ENCODE results near the gene RBMS3.
"Not testable (repeated sequence)": the region's sequence is repeated elsewhere in the genome, so short reads cannot be mapped to it uniquely, and the experiment has no call there.

RBMS3 gene

DNA sequence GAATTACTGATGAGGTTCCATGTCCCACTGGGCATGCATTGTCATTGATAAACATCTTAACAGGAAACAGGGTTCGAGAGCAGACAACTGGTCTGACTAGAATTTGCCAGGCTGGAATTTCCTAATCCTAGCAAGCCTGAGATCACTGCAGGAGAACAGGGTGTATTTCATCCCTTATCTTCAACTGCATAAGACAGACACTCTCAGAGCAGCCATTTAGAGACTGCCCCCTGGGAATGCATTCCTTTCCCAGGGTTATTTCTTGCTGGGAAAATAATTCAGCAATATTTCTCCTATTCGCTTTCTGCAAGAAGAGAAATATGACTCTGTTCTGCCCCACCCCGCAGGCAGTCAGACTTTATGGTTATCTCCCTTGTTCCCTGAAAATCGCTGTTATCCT lies 113.1 kb downstream of the RBMS3 start:
- not testable (repeated sequence) for DNase-seq

DNA sequence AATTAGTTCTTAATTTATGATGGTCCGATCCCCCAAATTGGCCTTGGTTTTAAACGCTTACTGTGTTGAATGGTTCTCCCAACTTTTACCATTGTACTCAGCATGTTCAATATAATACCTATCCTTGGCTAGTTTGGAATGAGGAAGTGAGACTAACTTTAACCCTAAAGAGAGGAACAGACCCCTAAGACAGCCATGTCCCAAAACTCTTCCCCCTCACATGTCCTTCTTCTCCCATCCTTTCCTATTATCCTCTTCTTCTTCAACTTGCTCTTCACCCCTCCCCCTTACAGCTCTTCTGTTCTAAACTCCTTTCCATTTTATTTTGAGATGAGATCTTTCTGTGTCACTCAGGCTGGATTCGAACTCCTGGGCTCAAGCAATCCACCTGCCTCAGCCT lies 116.5 kb downstream of the RBMS3 start:
- no peak for DNase-seq

DNA sequence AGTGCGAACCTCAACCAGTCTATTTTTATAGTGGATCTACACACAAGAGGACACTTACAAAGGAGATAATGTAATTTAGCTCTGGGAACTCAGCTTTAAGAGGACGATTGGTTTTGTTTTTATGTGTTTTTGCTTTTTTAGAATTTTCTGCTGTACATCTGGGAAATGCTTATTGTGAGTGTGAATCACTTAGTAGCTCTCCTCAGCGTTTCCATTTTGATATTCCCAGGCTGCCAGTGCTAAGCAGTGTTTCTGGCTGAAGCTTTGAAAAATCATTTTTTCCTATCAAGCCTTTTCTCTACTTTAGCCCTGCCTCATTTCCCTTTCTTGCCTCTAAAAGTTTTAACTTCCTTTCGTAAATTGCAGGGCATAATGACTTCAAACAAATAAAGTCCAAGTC lies 117.9 kb downstream of the RBMS3 start:
- DNase-seq, result no peak

DNA sequence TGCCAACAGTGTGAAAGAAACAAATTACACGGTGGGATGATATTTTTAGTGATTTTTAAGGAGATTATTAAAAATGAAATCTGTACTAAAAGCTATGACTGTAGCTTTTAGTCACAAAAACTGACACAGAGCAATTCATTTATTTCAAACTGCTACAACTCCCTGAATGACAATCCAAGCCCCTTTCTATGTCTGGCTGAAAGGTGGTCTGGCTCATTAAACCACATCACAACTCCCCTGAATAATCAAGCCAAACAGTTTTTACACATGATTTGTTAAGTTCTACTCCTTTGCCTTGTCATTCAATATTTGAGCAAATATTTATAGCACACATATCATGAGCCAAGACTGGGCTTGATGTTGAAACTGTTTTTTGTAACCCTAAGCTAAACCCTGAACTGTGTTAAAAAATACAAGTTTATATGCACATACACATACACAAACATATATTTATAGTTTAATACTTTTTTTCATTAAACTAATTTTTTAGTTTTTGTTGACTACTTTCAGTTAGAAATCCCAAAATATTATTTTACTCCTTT lies 125.5 kb downstream of the RBMS3 start:
- DNase-seq, result no peak

DNA sequence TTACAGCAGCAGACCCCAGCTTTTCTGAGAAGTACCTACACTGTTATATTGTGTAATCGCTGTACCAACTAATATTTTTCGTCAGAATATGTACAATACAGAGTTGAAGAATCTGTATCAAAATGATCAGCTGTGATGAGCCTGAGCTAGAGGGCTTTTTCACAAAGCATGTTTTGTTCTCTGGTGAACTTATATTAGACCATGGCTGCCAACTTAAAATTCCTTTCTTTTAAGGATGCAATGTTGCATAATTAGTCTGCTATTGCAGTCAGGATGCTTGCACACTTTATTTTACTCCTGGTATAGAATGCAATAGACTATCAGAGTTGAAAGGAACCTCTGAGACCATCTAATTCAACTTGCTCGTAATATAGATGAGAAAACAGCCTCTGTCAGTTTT lies 127.8 kb downstream of the RBMS3 start:
- no peak for DNase-seq

DNA sequence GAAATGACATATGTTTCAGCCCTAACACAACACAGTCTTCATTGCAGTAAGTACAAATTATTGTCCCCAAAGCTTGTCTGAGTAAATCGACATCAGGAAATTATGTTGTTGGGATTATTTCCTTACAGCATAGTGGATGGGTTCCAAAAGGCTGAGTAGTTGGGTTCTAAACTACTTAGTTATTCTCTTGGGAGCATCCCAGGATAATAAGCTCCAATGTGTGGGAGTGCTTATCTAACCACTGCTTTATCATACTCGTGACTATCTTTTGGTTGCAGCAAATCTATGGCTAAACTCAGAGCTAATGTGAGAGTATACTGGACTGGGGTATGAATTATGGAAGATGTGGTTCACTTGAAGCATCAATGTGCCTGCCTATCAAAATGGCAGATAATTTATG lies 128.5 kb downstream of the RBMS3 start:
- no peak for DNase-seq

DNA sequence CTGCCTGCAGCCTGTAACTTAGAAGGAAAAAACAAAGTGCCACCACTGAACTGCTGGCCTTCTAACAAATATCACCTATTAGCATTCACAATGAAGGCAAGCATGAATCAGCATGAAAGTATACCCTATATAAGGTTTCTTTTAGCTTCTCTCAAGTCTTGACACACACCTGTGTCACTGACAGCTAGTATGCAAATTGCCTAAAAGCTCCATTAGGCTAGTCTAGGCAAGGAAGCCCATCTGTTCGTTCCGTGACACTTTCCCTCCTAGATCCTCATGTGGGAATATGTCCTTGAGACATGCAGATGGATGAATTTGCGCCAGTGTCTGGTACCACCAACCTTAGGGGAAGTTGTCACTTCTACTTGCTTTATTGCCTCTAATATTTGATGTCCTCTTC lies 129.3 kb downstream of the RBMS3 start:
- DNase-seq, result no peak

DNA sequence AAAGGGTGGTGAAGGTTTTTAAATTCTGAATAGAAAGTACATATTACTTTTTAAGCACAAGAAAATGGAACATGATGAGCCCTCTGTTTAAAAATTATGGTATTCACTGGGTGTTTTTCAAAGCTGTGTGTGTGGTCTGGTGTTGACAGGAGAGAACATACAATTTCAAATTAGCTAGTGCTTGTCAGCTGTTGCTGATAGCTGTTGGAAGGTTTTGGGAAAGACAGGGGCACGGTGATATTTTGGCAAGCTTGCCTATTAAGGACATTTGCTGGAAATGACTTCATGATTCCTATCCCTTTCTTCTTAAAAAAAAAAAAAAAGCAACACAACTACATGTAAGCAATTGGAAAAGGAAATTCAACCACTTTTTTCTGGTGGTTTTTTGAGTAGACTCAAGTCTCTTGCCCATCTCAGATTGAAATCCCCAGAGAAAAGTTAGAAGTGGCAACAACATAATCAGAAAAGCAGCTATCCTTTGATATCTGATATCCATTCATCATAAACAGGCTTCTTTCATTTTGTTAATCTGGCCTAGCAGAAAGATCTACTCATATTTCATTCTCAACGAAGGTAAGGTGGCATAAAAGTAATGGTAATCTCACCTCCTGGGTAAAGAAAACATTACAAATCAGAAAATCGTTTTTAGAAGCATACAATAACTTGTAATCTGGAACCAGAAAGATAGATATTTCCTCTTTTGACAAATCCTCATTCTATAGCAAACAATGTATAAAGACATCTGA lies 130.0 kb downstream of the RBMS3 start:
- no peak for DNase-seq

DNA sequence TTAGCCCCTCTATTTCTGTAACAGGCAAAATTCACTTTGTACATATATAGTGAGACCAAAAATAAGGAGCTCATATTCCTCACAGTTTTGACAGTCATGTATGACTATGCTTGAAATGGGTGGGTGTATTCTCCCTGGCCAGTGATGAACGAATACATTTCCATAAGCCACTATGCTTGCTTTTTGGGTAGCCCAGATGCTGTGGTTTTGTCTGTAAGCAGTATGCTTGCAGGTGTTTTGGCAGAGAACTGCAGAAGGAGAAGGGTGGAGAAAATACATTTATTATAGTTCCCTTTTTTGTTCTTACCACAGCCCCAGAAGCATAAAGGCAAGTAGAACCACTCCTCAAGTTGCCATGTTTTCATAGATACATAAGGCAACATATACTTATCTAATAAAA lies 131.2 kb downstream of the RBMS3 start:
- DNase-seq, result no peak

DNA sequence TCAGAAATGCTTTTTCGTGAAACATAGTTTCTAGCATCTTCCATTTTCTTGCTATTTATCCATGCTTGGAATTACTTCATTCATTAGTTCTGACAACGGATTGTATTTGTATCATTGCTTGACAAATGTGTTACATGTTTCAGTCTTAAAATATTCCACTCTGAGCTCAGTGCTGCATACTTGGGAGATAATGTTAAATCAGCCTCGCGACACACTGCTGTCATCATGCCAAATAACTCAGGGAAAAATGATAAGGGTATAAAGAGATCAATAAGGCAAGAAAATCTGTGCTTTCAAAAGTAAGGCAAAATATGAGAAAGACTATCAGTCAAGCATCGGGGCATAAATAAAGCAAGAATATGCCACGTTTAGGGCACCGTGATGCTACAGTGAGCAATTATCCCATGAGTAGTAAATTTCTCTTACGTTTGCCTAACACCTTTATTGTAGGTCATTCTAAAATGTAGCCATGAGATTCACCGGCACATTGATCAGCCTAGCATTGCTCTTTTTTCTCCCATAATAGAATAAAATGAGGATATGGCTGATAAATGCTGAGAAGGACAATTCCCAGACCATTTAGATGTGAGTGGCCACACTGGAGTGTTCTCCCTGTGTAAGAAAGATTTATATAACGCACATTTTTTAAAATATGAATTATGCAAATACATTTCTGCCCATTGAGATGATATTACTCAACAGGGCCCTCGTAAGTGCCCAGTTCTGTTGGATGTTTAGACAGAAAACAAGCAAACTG lies 133.8 kb downstream of the RBMS3 start:
- DNase-seq, result no peak

DNA sequence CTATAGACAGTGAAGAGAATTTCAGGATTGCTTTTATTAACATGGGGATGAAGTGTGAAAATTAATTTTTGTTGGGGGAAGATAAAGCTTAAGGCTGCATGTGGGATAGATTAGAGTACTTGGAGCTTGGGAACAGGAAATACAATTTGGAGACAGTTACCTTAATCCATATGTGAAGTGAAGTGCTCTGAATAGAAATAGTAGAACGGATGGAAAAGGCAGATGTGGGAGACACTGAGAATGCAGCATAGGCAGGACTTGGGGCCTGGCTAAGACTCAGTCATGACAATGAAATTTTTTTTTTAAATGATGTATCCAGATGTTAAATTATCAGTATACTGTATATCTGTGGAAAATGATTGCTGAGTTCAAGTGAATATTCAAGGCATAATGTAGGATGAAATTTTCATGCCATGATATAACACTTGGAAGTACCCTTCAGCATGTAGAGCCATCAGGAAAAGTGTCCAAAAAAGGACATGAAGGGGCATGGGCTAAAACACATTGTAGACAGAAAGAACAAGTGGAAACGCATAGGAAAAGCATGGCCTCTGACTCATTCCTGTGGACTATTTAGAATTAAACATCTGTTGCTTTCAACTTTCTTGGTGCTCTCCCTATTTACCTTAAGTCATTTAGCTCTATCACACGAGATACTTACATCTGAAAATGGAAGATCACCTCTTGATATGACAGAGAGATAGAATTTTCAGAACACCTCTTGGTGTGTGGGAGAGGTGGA lies 134.8 kb downstream of the RBMS3 start:
- DNase-seq, result no peak

DNA sequence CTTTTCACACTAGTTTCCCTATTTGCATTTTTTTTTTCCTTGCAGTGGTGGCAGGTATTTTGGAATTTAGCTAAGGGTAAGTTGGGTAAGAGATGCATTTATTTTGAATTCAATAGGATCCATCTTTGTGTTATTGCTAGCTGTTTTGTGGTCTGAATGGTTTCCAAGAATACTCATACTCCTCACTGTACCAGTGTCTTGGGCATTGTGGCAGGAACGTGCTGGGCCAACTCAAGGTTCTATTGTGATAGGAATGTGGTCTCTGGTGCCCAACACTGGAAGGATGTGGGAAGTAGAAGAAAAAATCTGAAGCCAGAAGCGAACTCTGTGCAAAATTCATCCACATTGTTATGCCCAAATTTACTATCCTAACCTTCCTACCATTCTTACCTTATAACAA lies 135.6 kb downstream of the RBMS3 start:
- DNase-seq, result no peak

DNA sequence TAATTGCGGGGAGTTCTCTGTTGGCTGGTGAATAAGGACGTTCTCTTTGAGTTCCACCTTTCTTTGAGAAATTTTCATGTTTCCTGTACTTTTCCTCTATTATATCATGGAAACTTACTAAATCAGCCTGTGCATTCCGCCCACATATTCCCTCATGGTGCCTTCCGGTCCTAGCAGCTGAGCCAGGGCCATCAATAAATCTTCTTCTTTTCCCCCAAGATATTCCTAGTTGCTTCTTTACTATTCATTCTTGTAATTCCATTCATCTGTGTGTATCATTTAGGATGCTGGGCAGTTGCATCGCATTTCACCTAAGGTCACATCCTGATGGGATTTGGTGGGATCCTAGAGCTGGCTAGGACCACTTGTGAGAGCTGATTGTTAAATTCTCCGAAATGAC lies 139.2 kb downstream of the RBMS3 start:
- DNase-seq, result no peak

DNA sequence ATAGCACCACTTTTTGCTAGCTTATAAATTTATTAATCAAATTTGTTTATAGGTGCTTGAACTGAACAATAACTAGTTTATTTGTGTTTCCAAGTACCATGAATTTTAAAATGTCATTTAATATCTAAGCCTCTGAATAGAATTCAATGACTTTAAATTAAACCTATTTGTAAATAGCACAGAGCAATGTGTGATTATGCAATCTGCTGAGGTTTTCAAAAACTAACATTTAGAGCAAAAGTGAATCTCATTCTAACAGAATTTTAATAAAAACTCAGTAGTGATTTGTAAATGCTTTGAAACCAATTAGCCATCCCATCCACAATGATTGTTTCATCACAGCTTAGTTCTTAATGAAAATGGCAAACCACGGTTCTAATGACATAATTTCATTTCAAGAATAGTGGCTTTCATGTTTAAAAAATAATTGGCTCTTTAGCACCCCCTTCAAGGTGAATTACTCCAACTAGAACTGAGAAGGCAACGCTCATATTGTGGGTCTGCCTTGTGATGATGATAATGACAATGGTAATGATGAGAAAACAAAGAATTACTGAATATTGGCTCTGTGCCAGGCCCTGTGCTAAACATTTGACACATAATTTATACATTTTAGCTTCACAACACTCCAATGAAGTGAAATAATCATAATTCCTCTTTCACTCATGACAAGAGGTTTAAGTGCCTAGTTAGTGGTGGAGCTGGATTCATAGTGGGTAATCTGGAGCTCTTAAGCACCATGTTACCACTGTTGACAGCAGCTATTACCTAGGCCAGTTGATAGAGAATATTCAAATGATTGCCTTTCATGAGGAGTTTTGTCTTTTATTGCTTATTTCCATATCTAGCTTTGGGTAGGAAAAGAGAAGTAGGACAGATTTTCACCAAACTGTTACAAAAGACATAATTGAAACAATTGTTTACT lies 145.7 kb downstream of the RBMS3 start:
- DNase-seq, result no peak

DNA sequence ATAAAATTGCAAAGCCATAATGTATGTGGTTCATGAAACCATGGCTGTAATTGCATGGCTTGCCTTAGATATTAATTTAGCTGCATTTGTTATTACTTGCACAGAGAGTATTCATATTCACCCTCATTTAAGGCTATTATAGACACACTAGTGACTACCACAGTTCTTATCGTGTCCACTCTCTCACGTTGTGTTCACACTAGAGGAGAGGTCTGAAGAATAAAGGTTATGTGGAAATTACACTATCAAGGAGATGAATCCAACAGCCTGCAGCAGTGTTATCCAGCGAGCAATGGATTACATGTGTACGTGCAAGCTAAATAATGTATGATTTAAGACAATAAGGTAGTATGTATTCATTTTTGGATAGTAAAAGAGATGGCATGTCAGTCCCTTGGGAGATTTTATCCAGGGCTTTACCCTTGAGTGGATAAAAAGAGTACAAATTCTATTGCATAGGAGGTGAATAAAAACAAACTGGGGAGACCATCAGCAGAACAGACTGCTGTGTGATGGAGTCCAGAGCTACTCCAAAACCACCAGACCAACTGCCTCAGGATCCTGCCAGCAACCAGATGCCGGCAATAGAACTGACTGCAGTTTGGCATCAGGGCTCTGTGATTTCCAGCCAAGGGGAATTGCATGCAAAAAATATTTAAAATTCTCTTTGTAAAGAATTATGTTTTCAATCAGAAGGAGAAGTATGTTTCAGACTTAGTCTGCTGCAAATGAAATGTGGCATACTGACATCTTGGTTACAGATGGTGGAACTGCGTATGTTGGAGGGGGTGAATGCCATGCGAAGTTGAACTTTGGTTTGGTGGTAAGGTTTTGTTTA lies 146.6 kb downstream of the RBMS3 start:
- DNase-seq, result no peak

DNA sequence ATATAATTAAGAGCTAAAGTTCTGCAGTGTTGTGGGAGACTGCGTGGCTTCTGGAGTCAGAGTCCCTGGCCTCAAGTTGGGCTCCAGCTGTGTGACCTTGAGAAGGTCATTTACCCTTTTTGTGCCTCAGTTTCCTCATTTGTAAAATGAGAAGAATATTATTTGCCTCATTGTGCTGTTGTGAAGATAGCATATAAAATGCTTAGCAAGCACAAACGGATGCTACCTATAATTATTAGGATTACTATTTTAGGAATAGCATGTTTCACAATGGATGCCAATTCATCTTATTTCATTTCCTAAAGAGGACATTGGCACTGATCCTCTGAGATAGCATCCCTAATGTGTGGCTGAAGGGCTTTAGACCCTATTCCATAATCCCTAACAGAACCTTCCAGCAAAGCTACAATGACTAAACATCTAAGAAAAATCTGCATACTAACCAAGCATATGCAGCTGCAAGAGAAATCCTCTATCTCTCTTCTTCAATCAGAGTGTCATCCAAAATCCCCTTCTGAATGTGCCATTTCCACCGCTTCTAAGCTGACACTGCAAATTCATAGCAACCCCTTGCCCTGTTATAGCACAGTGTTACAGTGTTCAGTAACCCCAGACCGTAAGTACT lies 148.3 kb downstream of the RBMS3 start:
- DNase-seq, result no peak

DNA sequence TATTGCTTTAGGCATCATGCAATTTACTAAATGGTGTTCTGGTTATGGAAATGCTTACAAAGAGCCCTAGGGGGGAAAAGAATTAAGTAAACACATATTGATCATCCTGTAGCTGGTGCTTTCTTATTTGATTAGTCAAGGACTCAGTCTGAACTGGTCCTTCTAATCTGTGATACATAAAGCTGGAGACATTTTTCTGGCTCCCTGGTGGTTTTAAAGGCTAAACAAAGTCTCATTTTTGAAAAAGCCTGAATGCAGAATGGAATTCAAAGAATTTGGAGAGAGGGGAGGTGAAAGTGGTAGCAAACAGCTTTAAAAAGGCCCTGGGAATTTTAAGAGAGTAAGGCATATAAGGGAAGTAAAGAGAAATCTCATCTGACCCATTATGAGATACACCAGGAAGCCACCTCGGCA lies 149.7 kb downstream of the RBMS3 start:
- no peak for DNase-seq

DNA sequence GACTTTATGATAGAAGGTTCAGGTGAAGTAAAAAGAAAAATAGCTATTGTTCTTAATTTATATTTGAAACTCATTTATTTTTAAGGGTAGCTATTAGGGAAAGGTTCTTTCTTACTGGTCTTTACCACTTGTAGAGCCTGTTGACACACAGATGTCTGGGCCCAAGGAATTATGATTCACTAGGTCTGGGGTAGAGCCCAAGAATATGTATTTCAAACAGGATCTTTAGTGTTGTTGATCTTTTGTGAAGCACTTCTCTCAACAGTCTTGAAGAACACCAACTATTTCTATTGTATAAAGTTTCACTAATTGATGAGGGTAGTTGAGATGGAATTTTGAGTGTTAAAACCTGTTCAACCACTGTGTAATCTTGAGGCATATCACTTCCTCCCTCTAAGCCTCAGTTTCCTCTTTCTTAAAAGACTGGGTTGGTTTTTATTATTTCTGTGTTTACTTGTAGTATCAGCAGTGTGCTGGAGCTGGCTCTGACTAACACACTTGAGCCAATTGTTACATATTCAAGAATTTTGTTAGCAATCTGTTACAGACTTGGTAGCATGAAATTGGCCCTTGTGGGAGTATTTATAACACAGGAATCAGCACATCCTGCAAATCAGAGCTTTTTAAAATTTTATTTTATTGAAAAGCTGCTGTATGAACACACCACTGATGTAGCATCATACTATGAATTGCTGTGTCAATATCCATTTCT lies 155.9 kb downstream of the RBMS3 start:
- no peak for DNase-seq

DNA sequence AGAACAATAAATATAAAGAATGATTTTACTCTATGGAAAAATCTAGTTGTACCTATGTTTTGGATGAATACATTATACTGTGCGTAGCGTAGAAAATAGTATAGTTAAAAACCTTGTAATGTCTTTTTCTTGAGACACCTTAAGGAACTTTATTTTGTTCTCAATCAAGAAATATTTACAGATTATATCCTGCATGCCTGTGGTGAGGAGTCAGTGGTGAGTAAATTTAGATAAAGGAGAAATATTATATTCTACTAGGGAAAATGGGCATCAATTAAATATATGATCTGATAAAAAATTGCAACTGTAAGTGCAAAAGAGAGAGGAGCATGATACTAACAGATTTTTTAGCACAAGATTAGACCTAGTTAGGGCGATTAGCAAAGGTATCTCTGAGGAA lies 157.7 kb downstream of the RBMS3 start:
- DNase-seq, result no peak

Measured in CD4-positive, alpha-beta T cell treated with Interferon gamma for 1 hour (primary cell).